Measurements from ENCODE around the gene FUBP1.

- TF ChIP-seq CTCF (IDR thresholded peaks at IDR 0.05; ENCODE audit: insufficient read depth, low read depth, low read length) = no peak
- no peak for TF ChIP-seq EZH2 (IDR thresholded peaks at IDR 0.05; ENCODE audit: insufficient read depth, low read length)
These were observed 931 bp downstream of the FUBP1 start for GRCh38 chr1:77977989-77978292.
